ENCODE results near the gene SLF1.

Gene SLF1

GRCh38 chr5:94709277-94709676, 90.8 kb downstream of the SLF1 start:
- no peak for DNase-seq

DNA sequence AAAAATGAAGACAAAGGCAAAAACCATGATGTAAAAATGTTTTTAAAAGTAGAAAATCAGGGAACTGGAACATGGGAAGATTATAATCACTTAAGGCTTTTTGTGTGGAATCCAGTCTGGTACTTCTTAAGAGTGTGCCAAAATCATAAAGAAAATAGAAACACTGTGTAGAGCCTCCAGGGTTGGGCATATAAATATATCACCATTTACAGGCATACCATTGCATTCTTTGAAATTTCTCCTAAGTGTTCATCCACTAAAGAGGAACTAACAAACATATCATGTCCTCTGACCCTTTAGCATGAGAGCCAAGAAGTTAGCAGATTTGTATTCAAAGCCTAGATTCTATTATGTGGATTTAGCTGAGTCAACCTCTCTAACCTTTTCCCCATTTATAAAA, 93.3 kb downstream of the SLF1 start:
- no peak for DNase-seq

GRCh38 chr5:94715768-94716167, 97.3 kb downstream of the SLF1 start:
- DNase-seq = no peak

DNA sequence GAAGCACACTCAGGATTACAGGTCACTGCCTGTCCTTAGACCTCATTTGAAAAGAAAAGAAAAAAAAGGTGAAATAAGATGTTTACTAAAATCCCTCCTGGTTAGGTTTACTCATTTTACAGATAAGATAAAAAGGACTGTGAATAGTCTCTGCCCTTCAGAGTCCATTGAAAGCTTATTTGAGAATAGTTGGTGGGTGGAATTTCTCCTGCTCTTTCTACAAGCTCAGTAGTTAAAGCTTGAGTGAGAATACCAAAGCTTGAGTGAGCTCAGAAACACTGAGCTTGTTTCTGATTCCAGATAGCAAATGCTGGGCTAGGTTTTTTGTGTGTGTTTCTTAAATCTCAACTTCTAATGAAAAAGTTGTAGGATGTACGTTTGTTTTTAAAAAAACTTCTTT, 106.7 kb downstream of the SLF1 start:
- DNase-seq = no peak

GRCh38 chr5:94731471-94731870, 113.0 kb downstream of the SLF1 start:
- DNase-seq = no peak

DNA sequence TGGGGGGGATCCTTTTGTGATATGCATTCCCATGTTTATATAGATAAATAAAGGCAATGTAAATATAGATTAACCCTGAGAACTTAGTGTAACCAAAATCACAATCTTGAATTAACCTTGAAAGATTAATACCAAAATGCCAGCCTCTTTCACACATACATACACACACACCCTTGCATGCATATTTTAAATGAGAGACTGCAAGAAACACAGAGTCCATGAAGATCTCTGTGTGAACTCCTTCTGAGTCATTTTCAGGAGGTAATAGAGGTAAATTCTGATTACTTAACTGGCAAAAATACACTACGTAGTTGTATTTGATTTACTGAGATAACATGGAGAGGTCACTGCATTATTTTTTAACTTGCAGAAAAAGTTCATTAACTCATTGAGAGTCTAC, 118.0 kb downstream of the SLF1 start:
- no peak for DNase-seq

- no peak for DNase-seq
Observed at GRCh38 chr5:94740286-94740685, 121.8 kb downstream of the SLF1 start.

GRCh38 chr5:94742852-94743251, 124.4 kb downstream of the SLF1 start:
- no peak for DNase-seq

DNA sequence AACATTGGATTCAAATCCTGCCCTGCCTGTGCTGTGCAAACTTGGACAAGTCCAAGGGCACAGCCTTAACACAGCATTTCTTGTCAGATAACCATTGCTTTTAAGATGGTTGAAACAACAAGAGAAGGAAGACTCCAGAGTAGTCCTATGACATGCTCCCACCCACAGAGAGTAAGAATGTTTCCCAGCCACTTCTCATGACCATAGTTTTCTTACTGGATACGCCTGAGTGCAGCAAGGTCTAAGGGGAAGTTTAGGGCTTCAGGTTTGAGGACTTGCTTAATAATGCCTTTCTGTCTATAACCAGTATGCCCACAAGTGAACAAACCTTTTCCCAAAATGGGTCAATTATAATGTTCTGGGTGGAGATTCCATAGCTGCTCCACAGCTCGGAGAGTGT, 126.4 kb downstream of the SLF1 start:
- no peak for DNase-seq

GRCh38 chr5:94745786-94746730, 127.6 kb downstream of the SLF1 start:
- DNase-seq = no peak

DNA sequence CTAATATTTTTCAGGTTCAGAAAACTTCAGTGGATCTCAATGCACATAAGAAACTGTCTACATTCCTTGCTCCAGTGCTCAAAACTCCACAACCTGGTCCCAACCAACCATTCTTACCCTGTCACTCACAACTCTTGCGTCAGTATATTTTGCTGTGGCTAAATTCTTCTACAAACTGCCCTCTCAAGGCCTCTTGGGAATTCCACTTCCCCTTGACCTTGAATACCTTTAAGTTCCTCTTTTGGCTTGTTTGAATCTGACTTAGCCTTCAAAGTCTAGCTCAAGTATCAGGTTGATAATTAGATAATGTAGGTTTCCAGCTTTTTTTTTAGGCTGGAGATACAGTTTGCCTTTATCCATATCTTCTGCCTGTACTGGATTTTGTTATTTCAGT, 128.3 kb downstream of the SLF1 start:
- no peak for DNase-seq

Data from right kidney (tissue), 1 donor.